GM12864 (cell line): Measurements from ENCODE around the gene MYORG.

Source experiments
- DNase-seq: peaks from one replicate; pipeline ENCODE4 v3.0.0-alpha.2; 2011; ENCODE audit warnings: low read depth
- H3K4me3 ChIP-seq: 2 replicates; pipeline ENCODE4 v1.5.1; 2011; ENCODE audit warnings: mild to moderate bottlenecking, low read depth, low read length, control low read depth
- TF ChIP-seq, protein P1 (sequence below): IDR thresholded peaks from 2 replicates; pipeline ENCODE4 v1.5.1; 2011; ENCODE audit warnings: low read depth, mild to moderate bottlenecking, moderate library complexity, low read length, control low read depth, inconsistent platforms; ENCODE audit errors: missing control alignments

Gene MYORG

DNA sequence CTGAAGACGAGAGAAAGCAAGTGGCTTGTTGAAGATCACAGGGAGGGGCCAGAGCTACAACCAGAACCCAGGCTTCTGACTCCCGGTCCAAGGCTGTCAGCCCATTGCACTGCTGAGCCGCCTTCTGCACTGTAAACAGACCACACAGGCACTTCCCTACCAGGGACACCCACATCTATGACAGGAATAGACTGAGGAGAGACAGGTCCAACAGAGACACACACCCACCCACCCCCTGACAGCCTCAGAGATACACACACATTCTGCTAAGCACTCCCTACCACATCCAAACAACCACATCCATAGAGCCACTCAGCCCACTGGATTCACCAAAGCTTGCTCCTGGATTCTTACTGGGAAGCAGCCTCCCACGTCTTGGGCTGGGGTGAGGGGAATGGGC is 23.0 kb upstream of the MYORG start:
- no peak overlapping the region for H3K4me3 ChIP-seq
- no peak for DNase-seq

DNA sequence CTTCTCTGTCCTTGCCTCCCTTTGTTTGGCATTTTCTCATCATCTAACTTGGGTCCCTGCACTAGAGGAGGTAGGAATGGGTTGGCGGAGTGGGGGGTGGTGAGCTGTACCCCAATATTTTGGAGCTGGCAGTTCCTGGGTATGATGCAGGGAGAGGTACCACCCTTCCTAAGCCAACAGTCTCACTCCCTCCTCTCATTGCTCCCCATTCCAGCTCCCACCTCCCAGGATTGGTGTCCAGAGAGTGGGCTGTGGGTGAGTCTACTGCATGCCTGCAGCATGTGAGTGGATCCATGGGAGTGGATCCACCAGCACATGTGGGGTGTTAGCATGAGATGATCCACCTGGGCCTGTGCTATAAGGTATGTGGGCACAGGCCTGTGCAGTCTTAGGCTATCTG is 22.2 kb upstream of the MYORG start:
- no peak for DNase-seq
- no peak overlapping the region for H3K4me3 ChIP-seq
- TF ChIP-seq, protein P1, sequence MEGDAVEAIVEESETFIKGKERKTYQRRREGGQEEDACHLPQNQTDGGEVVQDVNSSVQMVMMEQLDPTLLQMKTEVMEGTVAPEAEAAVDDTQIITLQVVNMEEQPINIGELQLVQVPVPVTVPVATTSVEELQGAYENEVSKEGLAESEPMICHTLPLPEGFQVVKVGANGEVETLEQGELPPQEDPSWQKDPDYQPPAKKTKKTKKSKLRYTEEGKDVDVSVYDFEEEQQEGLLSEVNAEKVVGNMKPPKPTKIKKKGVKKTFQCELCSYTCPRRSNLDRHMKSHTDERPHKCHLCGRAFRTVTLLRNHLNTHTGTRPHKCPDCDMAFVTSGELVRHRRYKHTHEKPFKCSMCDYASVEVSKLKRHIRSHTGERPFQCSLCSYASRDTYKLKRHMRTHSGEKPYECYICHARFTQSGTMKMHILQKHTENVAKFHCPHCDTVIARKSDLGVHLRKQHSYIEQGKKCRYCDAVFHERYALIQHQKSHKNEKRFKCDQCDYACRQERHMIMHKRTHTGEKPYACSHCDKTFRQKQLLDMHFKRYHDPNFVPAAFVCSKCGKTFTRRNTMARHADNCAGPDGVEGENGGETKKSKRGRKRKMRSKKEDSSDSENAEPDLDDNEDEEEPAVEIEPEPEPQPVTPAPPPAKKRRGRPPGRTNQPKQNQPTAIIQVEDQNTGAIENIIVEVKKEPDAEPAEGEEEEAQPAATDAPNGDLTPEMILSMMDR = no peak

More for the DNA sequence above, 23.0 kb upstream of the MYORG start:
- TF ChIP-seq, protein P1 = no peak

DNA sequence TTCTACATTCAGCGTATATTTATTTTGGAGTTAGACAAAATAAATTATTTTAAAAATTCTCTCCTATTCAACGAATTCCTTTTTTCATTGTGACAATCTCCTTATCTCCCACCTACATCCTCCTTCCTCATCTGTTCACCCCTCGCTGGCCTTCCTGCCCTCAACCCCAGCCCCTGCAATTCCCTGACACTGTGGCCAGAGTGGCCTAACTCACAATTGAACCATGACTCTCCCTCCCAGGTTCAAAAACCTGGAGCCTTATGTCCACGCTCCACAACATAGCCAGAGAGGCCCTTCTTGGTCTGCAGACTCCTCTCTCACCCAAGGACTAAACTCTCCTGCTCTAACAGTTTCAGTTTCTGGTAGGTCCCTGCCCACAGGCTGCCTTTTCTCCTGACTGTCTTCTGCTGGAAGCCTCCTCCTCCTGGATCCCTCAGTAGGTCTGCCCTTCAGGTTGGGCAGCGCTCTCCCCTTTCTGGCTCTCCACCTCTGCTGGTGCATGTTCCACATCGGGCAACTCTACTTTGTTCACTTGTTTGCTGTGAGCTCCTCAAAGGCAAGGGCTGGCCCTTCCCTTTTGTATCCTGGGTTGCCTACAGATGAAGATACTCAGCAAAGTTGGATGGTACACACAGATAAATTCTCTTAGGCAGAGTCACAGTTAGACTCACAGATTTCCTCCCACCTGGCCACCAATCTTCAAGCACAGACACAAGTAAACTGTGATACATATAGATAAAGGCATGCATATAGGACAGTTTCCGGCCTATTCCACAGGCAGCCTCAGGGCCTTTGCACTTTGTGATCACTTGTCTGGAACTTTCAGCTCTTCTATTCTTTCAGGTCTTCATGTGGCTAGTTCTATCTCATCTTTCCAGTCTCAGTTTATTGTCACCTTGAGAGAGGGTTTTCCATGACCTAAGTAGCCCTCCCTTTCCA is 19.8 kb upstream of the MYORG start:
- no peak for DNase-seq
- TF ChIP-seq, protein P1 = no peak
- H3K4me3 ChIP-seq = no peak overlapping the region

DNA sequence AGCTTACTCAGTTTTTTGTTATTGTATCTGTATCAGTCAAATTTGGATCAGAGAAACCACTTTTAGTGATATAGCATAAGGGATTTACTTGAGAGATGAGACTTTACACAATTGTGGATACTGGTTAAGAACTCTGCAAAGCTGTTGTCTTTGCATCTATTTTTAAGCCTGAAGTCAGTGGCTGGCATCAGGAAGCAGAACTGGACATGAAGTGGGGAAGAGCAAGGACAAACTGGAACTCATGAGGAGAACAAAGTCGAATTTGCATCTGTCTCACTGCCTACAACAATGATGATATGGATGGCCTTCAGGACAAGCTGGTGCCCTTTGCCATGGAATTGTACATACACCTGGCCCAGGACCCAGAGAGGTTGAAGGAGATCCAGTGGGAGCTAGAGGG is 15.8 kb upstream of the MYORG start:
- no peak for DNase-seq
- TF ChIP-seq, protein P1 = no peak

DNA sequence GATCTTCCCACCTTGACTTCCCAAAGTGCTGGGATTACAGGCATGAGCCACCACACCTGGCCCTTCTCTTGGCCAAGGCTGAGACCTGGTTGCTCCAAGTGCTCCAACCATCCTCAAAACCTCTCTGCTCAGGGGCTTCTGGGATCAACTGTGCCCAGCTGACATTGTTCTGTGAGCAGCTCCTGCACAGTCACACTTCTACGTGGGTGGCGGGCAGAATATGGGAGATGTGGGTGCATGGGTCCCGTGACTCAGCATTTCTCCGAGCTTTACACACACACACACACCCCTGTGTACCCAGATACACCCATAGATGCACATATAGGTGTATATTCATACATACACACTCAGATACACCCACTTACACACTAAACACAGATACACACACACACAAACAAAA is 10.5 kb upstream of the MYORG start:
- TF ChIP-seq, protein P1 = no peak
- H3K4me3 ChIP-seq = no peak overlapping the region
- no peak for DNase-seq

More for the DNA sequence above, 15.8 kb upstream of the MYORG start:
- H3K4me3 ChIP-seq = no peak overlapping the region

DNA sequence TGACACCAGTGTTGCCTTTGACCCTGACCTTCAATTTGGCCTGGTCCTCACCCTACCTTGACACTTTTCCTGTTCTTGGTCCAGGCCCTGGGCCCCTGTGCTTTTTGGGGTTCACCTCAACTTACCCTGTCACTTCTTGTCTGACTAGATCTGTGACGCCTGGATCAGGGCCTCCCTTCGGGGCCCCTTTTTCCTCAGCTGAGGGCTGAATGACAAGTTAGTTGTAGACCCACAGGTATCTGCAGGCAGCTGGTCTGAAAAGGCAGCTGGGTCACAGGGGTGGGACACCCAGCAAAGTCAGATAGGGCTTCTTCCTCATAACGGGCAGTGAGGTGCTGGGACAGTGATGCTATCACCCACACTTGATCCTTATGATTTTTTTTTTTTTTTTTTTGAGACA is 10.0 kb upstream of the MYORG start:
- TF ChIP-seq, protein P1 = no peak
- H3K4me3 ChIP-seq = no peak overlapping the region
- no peak for DNase-seq
